HG03196 (cell line): Measurements from ENCODE around the gene CD93.

ENCODE experiments used
- ATAC-seq: cut with Tn5 transposase; IDR thresholded peaks from one replicate; pipeline ENCODE4 v1.9.1; 2021; ENCODE audit not compliant: unreplicated experiment

CD93 gene

GRCh38 chr20:23120936-23121750 lies 35.0 kb upstream of the CD93 start:
- ATAC-seq, result no peak

GRCh38 chr20:23120261-23120660 lies 34.1 kb upstream of the CD93 start:
- no peak for ATAC-seq

GRCh38 chr20:23119456-23120216 lies 33.5 kb upstream of the CD93 start:
- ATAC-seq, result no peak

- ATAC-seq, result no peak
These were observed 32.6 kb upstream of the CD93 start for GRCh38 chr20:23118766-23119165.

DNA sequence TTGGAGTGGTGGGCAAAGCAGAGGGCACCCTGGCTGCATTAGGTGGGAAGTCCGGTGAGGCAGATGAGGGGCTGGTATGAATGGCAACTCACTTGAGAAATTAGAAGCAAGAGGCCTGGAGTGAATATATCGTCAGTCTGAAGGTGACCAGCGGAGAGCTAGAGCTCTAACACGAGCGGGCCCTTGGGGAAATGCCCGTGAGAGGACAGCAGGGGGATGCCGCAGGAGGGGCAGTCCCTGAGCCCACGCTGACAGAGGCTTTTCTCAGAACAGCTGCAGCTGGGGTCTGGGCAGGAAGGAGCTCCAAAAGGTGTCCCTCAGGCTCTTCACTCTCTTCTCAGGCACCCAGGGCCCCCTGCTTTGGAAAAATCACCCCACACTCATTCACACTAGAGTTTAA lies 32.0 kb upstream of the CD93 start:
- no peak for ATAC-seq

DNA sequence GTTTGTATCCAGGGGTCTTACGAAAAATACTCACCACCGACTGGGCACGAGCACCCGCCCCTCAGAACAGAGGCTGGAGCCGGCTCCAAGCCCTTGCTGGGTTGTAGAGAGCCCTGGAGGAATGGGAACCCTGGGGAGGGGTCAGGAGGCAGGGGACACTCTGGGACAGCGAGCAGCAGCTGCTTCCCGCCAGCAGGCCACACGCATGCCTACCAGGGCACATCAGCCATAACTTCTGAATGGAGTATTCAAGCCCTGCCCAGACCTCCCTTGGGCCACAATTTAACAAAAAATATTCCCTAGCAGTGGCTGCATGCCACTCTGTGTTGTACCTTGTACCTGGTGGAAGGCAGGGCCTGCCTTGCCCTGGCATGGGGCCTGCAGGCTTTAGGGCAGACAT lies 31.6 kb upstream of the CD93 start:
- ATAC-seq, result no peak

GRCh38 chr20:23116311-23117089 lies 30.4 kb upstream of the CD93 start:
- ATAC-seq, result no peak

- no peak for ATAC-seq
These were observed 29.7 kb upstream of the CD93 start for GRCh38 chr20:23115822-23116221.

GRCh38 chr20:23114448-23115082 lies 28.4 kb upstream of the CD93 start:
- no peak for ATAC-seq

DNA sequence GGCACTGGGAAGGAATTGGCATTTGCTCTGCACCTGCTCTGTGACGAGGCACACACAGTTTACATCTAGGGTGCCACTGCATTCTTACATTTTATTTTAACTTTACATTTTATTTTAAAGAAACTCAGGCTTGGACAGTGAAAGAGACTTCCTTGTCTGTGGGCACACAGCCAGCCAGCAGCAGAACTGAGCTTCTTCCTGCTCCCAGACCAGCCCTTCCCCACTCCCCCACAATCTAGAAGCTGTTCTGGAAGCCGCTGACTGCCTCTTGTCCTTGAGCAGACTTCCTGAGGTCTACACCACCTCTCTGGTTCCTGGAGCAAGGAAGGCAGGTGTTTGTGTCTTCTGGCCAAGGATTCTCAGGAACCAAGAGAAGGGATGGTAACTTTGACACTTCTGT lies 27.9 kb upstream of the CD93 start:
- ATAC-seq, result no peak

DNA sequence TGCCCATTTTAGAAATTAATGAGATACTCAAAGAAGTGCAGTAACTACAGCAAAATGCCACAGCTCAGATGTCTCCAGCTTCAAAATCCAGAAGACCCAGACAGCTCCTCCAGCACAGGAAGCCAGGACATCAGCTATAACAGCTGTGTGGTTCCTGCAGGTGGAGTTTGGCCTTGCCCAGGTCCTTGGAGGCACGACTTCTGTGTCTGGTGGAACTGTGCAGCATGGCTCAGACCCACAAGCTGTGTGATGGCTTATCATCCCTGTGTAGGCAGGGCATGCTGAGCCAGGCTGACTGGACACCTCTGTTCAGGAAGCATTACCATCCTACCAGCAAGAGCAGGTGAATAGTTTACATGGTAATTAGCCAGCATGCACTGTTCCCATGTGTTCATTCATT lies 26.5 kb upstream of the CD93 start:
- no peak for ATAC-seq

GRCh38 chr20:23111944-23112342 lies 25.8 kb upstream of the CD93 start:
- no peak for ATAC-seq

- no peak for ATAC-seq
These were observed 25.3 kb upstream of the CD93 start for GRCh38 chr20:23111307-23111943.

DNA sequence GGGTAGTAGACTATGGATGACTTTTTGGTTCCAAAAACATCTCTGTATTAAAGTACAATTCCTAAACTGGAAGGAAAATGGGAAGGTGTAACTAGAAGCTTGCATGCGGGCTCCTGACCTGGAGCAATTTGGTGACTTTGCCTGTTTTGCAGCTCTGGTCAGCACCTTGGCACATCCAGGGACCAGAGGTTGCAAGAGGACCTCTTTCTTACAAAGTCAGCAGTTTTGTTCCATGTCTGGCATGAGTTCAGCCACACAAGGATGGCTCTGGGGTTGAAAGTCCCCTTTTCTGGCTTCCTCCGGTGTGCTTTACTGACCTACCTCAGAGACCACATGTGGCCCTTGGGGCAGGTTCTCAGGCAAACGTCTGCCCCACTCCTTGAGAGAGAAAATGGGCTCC lies 22.7 kb upstream of the CD93 start:
- ATAC-seq, result no peak

DNA sequence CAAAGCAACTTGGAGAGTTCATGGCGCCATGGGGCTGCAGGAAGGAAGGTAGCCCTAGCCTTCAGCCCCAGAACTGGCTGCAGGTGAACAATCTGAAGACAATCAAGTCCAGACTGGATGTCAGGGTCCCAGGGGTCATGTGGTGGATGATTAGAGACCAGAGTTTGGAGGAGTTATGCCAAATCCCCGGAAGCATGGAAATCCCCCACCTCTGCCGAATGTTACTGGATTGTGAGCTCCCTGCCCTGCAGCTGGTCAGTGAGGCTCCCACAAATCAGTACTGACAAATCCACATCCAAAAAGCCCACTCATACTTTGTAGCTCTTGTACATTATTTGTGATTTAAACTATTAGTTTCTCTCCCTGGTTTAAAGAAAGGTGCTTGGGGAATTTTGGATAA lies 21.3 kb upstream of the CD93 start:
- ATAC-seq, result no peak

DNA sequence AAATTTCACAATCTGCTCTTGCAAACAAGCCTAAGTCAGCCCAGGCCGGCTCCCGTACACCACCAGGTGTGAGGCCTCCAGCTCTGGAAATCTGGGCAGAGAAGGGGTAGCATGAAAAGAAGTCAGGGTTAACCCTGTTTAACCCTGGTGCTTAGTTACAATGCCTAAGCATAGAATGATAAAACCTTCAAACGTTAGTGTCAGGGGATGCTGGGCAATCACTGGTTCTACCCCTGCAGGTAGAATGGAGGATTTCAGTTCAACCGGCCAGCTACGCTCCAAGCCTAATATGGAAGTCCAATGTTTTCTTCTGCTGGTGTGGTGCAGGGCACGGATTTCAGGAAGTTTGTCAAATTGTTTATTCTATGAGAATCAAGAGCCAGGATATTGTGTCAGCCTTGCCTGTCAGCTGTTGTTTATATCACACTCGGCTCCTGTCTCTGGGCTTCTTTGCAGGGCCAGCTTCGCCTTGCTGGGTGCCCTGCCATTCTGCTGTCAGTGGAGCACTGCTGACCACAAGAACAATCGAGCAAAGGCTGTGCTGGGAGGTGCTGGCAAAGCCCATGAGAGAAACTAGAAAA lies 20.2 kb upstream of the CD93 start:
- no peak for ATAC-seq

- ATAC-seq, result no peak
These were observed 19.1 kb upstream of the CD93 start for GRCh38 chr20:23105193-23105592.

GRCh38 chr20:23103284-23104018 lies 17.3 kb upstream of the CD93 start:
- ATAC-seq, result no peak

- no peak for ATAC-seq
These were observed 15.7 kb upstream of the CD93 start for GRCh38 chr20:23101696-23102406.
